ENCODE results near the gene SEC14L5. TPM values are rescaled to one million over a fixed set of nuclear protein-coding genes. Genes with fewer than 3 reads are reported as not detected.

Gene SEC14L5
- total and polyA plus RNA-seq, 2 donors (not counting 3 experiments of a cell fraction or from before 2014, with no cell fraction given) = not detected

DNA sequence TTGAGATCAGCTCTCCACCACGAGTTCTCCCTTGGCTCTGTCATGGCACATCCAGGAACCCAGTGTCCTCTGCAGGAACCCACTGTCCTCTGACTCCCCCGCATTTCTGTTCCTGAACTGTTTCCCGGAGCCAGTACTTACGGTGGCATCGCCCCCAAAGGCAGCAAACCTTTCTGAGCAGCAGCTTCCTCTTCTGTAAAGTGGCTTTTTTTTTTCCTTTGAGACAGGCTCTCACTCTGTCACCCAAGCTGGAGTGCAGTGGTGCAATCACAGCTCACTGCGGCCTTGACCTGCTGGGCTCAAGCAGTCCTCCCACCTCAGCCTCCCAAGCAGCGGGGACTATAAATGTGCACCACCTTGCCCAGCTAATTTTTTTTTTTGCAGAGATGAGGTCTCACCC is 43.4 kb downstream of the SEC14L5 start:
- ChIA-PET CTCF (no interaction called here), POLR2A (no interaction called here)
- no peak overlapping the region for H2AFZ ChIP-seq (ENCODE audit: low read depth, low read length)
- dilution Hi-C loops (cut with MboI; ENCODE audit: extremely low pct_ligation_motif_present, low sequenced_read_pairs) = no loop called here
- H3K9me1 ChIP-seq (replicated peaks; ENCODE audit: control insufficient read depth, extremely low read depth, insufficient read depth, low read length) = no peaks in the 10 kb centered on the region
- H4K20me1 ChIP-seq (replicated peaks; ENCODE audit: control insufficient read depth, extremely low read depth, insufficient read depth, low read length) = no peaks in the 10 kb centered on the region
- no peaks in the 10 kb centered on the region for H3K9me3 ChIP-seq (replicated peaks; ENCODE audit: control insufficient read depth, insufficient read depth, low read length)
- H3K4me3 ChIP-seq (replicated peaks in 1 of 3; ENCODE audit: insufficient read depth in 1 of 3, low read depth in 1 of 3, low read length in 3 of 3) = no peak overlapping the region
- no peak overlapping the region for H3K9ac ChIP-seq (replicated peaks; ENCODE audit: extremely low read depth, insufficient read depth, low read length)
- DNase-seq (ENCODE audit: low read depth, low spot score) (no peak), FAIRE-seq (no peak)
- H3K79me2 ChIP-seq (ENCODE audit: control insufficient read depth, insufficient read depth, low read length) = no peaks in the 10 kb centered on the region
- intact Hi-C loops (cut with micrococcal nuclease) = no loop called here
- H3K36me3 ChIP-seq (ENCODE audit: control insufficient read depth in 2 of 2, extremely low read depth in 1 of 2, insufficient read depth in 2 of 2, low read length in 2 of 2) = no peaks in the 10 kb centered on the region
- no peaks in the 10 kb centered on the region for H3K27me3 ChIP-seq (ENCODE audit: control insufficient read depth in 2 of 2, insufficient read depth in 2 of 2, low read length in 2 of 2)
- no TSS peak for BruUV-seq (replicated peaks)
- H3K27ac ChIP-seq (ENCODE audit: insufficient read depth, low read depth, low read length) = no peak overlapping the region
- no peaks in the 10 kb centered on the region for H3K4me1 ChIP-seq (ENCODE audit: control insufficient read depth, extremely low read depth, insufficient read depth, low read length)
- no peak overlapping the region for H3K4me2 ChIP-seq (ENCODE audit: insufficient read depth, low read length)
- TF ChIP-seq EZH2 (IDR thresholded peaks at IDR 0.05; ENCODE audit: borderline replicate concordance, low read depth, low read length, severe bottlenecking) (no peak), MAX (IDR thresholded peaks at IDR 0.05; ENCODE audit: insufficient read depth, insufficient read length) (no peak), JUN (IDR thresholded peaks at IDR 0.05; ENCODE audit: borderline replicate concordance, insufficient read depth, insufficient read length, low read depth) (no peak), GATA2 (IDR thresholded peaks at IDR 0.05; ENCODE audit: insufficient read depth, insufficient read length, low read depth, low read length) (no peak), POLR2AphosphoS5 (IDR thresholded peaks at IDR 0.05; ENCODE audit: insufficient read depth, low read depth, low read length) (no peak), CTCF (IDR thresholded peaks at IDR 0.05; ENCODE audit: extremely low read depth in 1 of 2, insufficient read depth in 1 of 2, low read depth in 1 of 2, low read length in 2 of 2) (no peak), FOS (IDR thresholded peaks at IDR 0.05; ENCODE audit: borderline replicate concordance, insufficient read depth, low read length) (no peak), MYC (IDR thresholded peaks at IDR 0.05; ENCODE audit: low read depth, low read length) (no peak), POLR2A (IDR thresholded peaks at IDR 0.05; ENCODE audit: low read depth, low read length) (no peak)

All from endothelial cell of umbilical vein (primary cell).